Measurements from ENCODE around the gene IKZF2.

IKZF2 gene

GRCh38 chr2:213043566-213043965, 107.8 kb downstream of the IKZF2 start:
- in situ Hi-C loops (cut with HindIII; ENCODE audit: low sequenced_read_pairs): no loop called here
- no peak overlapping the region for H3K4me3 ChIP-seq (ENCODE audit: low read depth, low read length)
- no peak for DNase-seq (ENCODE audit: low read depth, low spot score)
- TF ChIP-seq CTCF (IDR thresholded peaks at IDR 0.05; ENCODE audit: low read depth, low read length): no peak

GRCh38 chr2:213042262-213042661, 109.2 kb downstream of the IKZF2 start:
- H3K4me3 ChIP-seq (ENCODE audit: low read depth, low read length): no peak overlapping the region
- TF ChIP-seq CTCF (IDR thresholded peaks at IDR 0.05; ENCODE audit: low read depth, low read length): no peak
- in situ Hi-C loops (cut with HindIII; ENCODE audit: low sequenced_read_pairs): no loop called here
- DNase-seq (ENCODE audit: low read depth, low spot score): no peak

GRCh38 chr2:213036836-213037235, 114.6 kb downstream of the IKZF2 start:
- TF ChIP-seq CTCF (IDR thresholded peaks at IDR 0.05; ENCODE audit: low read depth, low read length): no peak
- in situ Hi-C loops (cut with HindIII; ENCODE audit: low sequenced_read_pairs): no loop called here

GRCh38 chr2:213034585-213034984, 116.8 kb downstream of the IKZF2 start:
- TF ChIP-seq CTCF (IDR thresholded peaks at IDR 0.05; ENCODE audit: low read depth, low read length): no peak
- no peak for DNase-seq (ENCODE audit: low read depth, low spot score)
- no peak overlapping the region for H3K4me3 ChIP-seq (ENCODE audit: low read depth, low read length)
- in situ Hi-C loops (cut with HindIII; ENCODE audit: low sequenced_read_pairs): no loop called here

More at GRCh38 chr2:213036836-213037235, 114.6 kb downstream of the IKZF2 start:
- DNase-seq (ENCODE audit: low read depth, low spot score): peak; percentile 52
- no peak overlapping the region for H3K4me3 ChIP-seq (ENCODE audit: low read depth, low read length)

GRCh38 chr2:213032607-213033006, 118.8 kb downstream of the IKZF2 start:
- no peak for TF ChIP-seq CTCF (IDR thresholded peaks at IDR 0.05; ENCODE audit: low read depth, low read length)
- no peak for DNase-seq (ENCODE audit: low read depth, low spot score)
- no peak overlapping the region for H3K4me3 ChIP-seq (ENCODE audit: low read depth, low read length)
- in situ Hi-C loops (cut with HindIII; ENCODE audit: low sequenced_read_pairs): no loop called here

GRCh38 chr2:213022987-213023386, 128.4 kb downstream of the IKZF2 start:
- no peak overlapping the region for H3K4me3 ChIP-seq (ENCODE audit: low read depth, low read length)
- TF ChIP-seq CTCF (IDR thresholded peaks at IDR 0.05; ENCODE audit: low read depth, low read length): no peak
- in situ Hi-C loops (cut with HindIII; ENCODE audit: low sequenced_read_pairs): no loop called here
- no peak for DNase-seq (ENCODE audit: low read depth, low spot score)

All from astrocyte of the spinal cord (primary cell).